ENCODE data around the gene SCART1. TPM values are rescaled to one million over a fixed set of nuclear protein-coding genes. Genes with fewer than 3 reads are reported as not detected.

SCART1 gene
- total RNA-seq, 1 donor from 2014 or later: 2.6 TPM

DNA sequence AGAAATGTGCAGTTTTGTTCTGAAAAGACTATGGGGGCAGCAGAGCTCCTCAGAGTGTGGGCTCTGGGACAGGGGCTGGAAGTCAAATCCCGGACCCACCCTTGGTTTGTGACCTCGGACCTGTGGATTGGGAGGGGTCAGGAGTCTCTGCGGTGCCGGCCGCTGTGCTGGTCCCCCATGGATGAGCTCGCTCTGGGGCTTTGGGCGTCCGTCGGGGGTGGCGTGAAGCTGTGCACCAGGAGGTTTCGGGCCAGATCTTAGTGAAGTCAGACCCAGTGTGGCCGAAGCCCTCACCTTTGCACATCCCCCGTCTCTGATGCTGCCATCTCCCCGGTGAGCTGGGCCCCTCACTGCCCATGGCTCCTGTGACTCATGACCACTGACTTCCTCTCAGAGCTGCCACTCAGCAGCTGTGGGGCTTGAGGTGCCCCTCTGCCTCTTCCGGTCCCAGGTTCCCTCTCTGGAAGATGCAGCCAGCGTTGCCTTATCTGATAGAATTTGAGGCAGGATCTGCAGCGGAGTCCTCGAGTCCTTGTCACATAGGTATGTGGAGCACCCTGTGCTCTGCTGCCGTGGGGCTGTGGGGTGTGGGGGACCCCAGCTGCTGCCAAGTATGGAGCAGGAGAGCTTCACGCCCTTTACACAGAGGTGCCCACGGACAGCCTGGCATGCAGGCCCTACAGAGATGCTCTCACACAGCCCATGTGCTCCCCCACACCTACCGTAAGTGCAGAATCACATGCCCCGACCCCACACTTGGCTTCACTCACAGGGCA, 11.4 kb upstream of the SCART1 start:
- intact Hi-C loops (cut with DNase I): no loop called here
- no peak for ATAC-seq
- Histone ChIP-seq H3K4me1 (no peaks in the 10 kb centered on the region), H3K27me3 (no peaks in the 10 kb centered on the region), H3K4me3 (no peak overlapping the region), H3K9me3 (peaks cover 6% of the 10 kb centered on the region), H3K36me3 (no peaks in the 10 kb centered on the region), H3K27ac (no peak overlapping the region)
- peak; percentile 51 for DNase-seq
- TF ChIP-seq, protein P1, sequence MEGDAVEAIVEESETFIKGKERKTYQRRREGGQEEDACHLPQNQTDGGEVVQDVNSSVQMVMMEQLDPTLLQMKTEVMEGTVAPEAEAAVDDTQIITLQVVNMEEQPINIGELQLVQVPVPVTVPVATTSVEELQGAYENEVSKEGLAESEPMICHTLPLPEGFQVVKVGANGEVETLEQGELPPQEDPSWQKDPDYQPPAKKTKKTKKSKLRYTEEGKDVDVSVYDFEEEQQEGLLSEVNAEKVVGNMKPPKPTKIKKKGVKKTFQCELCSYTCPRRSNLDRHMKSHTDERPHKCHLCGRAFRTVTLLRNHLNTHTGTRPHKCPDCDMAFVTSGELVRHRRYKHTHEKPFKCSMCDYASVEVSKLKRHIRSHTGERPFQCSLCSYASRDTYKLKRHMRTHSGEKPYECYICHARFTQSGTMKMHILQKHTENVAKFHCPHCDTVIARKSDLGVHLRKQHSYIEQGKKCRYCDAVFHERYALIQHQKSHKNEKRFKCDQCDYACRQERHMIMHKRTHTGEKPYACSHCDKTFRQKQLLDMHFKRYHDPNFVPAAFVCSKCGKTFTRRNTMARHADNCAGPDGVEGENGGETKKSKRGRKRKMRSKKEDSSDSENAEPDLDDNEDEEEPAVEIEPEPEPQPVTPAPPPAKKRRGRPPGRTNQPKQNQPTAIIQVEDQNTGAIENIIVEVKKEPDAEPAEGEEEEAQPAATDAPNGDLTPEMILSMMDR (IDR thresholded peaks at IDR 0.05): no peak

DNA sequence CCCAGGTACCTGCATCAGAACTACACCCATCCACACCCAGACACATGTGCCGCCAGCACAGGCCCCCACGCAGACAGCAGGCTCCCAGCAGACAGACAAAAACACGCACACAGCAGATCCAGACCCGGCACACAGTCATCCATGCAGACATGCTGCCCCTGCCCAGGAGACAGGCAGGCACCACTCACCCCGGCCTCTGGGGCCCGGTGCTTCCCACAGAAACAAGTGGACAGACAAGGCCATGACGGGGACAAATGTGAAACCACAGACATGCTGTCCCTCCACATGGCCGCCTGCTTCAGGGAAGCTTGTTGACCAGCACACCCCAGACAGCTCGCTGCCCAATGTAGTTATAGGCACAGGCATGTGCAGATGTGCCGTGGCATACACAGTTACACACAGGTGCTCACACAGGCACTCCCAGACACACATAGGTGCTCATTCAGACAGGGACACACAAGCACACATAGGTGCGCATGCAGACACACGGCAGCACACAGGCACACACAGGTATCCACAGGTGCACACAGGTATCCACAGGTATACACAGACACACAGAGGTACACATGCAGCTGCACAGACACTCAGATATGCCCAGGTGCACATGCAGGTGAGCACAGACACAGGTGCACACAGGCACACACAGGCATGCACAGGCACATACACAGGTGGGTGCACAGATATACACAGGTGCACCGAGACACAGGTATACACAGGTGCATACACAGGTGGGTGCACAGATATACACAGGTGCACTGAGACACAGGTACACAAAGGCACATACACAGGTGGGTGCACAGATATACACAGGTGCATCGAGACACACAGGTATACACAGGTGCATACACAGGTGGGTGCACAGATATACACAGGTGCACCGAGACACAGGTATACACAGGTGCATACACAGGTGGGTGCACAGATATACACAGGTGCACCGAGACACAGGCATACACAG, 10.5 kb upstream of the SCART1 start:
- intact Hi-C loops (cut with DNase I): no loop called here
- H3K4me1 ChIP-seq: no peaks in the 10 kb centered on the region
- DNase-seq (peak; percentile 41), ATAC-seq (no peak)
- no peaks in the 10 kb centered on the region for H3K27me3 ChIP-seq
- TF ChIP-seq, protein P1 (IDR thresholded peaks at IDR 0.05): no peak
- H3K9me3 ChIP-seq: peaks cover 6% of the 10 kb centered on the region
- H3K27ac ChIP-seq: no peak overlapping the region
- H3K36me3 ChIP-seq: no peaks in the 10 kb centered on the region
- H3K4me3 ChIP-seq: no peak overlapping the region

DNA sequence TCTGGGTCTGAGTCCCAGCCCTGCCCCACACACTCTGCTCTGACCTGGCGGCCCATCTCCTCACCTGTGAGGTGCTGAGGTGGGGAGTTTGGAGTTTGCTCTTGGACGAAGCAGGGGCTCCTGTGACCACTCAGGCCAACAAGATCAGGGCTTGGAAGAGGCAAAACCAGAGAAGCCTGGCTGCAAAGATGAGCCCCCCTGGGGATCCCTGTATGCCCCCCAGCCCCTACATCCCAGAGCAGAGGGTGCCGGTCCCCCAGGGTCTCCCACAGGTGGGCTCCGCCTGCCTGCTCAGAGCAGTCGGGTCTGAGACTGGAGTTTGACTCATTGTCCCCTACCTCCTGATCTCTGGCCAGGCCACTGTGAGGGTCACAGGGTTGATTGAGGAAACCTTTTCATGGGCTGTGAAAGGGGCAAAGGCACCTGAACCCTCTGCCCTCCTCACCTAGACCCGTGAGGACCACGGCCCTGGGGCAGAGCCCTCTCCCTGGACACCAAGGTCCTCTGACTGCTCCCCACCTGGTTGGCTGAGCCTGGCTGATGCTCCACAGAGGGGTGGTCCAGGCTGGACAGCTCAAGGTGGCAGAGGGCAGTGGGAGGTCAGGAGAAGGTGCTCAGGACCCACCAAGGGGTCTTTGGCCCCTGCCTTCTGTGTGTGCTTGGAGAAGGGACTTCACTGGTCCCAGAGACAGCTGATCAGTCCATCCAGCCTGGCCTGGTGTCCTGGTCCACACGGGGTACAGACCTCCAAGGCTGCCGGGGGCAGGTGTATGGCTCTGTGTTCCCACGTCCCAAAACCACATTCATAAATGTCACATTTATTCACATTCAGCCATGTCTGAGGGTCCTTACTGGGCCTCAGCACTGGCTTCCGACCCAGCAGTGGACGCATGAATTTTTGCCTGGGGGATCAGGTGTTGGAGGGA, 9.1 kb upstream of the SCART1 start:
- H3K4me3 ChIP-seq: no peak overlapping the region
- intact Hi-C loops (cut with DNase I): no loop called here
- DNase-seq: no peak
- no peaks in the 10 kb centered on the region for H3K36me3 ChIP-seq
- TF ChIP-seq, protein P1 (IDR thresholded peaks at IDR 0.05): no peak
- no peaks in the 10 kb centered on the region for H3K4me1 ChIP-seq
- ATAC-seq: no peak
- no peak overlapping the region for H3K27ac ChIP-seq
- H3K9me3 ChIP-seq: peaks cover 16% of the 10 kb centered on the region
- no peaks in the 10 kb centered on the region for H3K27me3 ChIP-seq

DNA sequence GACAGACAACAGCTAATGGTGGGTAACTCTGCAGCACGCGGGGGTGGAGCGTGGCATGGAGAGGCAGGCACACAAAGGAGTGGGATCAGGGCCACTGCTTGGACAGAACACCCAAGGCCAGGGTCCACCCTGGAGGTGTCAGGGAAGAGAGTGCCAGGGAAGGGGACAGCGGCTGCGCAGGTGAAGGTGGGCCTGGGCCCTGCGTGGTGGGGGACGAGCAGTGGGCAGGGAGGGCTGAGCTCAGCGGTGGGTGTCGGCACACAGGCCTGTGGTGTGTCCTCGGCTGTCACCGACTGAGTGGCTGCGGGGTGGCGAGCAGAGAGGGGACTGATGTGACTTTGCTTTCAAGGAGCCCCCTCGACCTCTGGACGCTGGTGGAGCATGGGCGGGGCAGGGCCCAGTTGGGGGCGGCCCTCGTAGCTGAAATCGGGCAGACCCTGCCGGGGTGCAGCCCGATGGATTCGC, 8.4 kb upstream of the SCART1 start:
- ATAC-seq: no peak
- intact Hi-C loops (cut with DNase I): no loop called here
- Histone ChIP-seq H3K27me3 (no peaks in the 10 kb centered on the region), H3K27ac (no peak overlapping the region), H3K9me3 (peaks cover 16% of the 10 kb centered on the region), H3K36me3 (no peaks in the 10 kb centered on the region), H3K4me3 (no peak overlapping the region), H3K4me1 (no peaks in the 10 kb centered on the region)
- TF ChIP-seq, protein P1 (IDR thresholded peaks at IDR 0.05): no peak
- DNase-seq: no peak

All from upper lobe of right lung (tissue), 1 donor.